GM18526 (cell line): Measurements from ENCODE around the gene PCDHA9.
"Not testable (repeated sequence)": the region's sequence is repeated elsewhere in the genome, so short reads cannot be mapped to it uniquely, and the experiment has no call there.

ENCODE experiments used
- POLR2A ChIP-seq: IDR thresholded peaks from 3 replicates; pipeline ENCODE4 v1.6.1; 2011; ENCODE audit not compliant: insufficient read length; ENCODE audit errors: extremely low read depth

Gene PCDHA9, protein sequence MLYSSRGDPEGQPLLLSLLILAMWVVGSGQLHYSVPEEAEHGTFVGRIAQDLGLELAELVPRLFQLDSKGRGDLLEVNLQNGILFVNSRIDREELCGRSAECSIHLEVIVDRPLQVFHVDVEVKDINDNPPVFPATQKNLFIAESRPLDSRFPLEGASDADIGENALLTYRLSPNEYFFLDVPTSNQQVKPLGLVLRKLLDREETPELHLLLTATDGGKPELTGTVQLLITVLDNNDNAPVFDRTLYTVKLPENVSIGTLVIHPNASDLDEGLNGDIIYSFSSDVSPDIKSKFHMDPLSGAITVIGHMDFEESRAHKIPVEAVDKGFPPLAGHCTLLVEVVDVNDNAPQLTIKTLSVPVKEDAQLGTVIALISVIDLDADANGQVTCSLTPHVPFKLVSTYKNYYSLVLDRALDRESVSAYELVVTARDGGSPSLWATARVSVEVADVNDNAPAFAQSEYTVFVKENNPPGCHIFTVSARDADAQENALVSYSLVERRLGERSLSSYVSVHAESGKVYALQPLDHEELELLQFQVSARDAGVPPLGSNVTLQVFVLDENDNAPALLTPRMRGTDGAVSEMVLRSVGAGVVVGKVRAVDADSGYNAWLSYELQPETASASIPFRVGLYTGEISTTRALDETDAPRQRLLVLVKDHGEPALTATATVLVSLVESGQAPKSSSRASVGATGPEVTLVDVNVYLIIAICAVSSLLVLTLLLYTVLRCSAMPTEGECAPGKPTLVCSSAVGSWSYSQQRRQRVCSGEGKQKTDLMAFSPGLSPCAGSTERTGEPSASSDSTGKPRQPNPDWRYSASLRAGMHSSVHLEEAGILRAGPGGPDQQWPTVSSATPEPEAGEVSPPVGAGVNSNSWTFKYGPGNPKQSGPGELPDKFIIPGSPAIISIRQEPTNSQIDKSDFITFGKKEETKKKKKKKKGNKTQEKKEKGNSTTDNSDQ

DNA sequence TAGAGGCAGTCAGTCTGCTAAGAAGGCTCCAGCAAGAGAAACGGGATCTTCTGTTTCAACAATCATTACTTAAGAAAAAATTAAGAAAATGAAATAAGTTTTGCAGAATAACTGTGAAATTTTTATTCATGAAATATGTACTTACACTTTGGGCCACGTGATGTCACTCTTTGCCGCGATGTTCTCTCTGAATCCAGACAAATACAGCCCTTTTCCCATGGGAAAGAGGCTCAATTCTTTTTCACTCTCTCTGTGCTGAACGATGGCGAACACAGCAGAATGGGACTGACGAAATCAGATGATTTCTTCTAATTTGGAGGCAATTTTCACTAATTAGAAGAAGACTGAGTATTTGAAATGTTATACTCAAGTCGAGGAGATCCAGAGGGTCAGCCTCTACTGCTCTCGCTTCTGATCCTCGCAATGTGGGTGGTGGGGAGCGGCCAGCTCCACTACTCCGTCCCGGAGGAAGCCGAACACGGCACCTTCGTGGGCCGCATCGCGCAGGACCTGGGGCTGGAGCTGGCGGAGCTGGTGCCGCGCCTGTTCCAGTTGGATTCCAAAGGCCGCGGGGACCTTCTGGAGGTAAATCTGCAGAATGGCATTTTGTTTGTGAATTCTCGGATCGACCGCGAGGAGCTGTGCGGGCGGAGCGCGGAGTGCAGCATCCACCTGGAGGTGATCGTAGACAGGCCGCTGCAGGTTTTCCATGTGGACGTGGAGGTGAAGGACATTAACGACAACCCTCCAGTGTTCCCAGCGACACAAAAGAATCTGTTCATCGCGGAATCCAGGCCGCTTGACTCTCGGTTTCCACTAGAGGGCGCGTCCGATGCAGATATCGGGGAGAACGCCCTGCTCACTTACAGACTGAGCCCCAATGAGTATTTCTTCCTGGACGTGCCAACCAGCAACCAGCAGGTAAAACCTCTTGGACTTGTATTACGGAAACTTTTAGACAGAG, at the start of gene PCDHA9:
TSS of gene PCDHA9 (plus strand) at position 244 of the 964 bp plus-strand sequence. CDS start at position 358, 114 bp downstream.
- not testable (repeated sequence) for TF ChIP-seq POLR2A

DNA sequence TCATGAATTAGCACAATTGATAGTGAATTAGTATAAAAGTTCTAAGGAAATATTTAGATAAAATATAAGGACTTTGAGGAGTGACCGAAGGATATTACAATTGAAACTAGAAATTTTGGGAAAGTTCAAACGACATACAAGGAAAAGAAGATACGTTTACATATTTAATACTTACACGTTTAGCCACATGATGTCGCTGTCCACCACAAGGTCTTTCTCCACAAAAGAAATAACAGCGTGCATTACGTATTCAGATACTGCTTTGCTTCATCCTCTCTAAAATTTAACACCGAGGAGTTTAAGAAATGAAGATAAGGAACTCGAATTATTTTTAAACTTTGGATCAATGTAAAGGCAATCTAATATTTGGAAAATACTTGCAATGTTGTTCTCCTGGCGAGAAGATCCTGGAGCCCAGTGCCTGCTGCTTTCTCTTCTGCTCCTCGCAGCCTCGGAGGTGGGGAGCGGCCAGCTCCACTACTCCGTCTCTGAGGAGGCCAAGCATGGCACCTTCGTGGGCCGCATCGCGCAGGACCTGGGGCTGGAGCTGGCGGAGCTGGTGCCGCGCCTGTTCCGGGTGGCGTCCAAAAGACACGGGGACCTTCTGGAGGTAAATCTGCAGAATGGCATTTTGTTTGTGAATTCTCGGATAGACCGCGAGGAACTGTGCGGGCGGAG, 47.2 kb upstream of the PCDHA9 start, which contains the start of gene PCDHA3:
TSS of gene PCDHA3 (plus strand) at position 242 of the 678 bp plus-strand sequence.
- no peak for TF ChIP-seq POLR2A

DNA sequence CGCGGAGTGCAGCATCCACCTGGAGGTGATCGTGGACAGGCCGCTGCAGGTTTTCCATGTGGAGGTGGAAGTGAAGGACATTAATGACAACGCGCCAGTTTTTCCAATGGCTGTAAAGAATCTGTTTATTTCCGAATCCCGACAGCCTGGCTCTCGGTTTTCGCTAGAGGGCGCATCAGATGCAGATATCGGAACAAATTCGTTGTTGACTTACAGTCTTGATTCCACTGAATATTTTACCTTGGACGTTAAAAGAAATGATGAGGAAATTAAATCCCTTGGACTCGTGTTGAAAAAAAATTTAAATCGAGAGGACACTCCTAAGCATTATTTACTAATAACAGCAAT, 46.7 kb upstream of the PCDHA9 start:
- TF ChIP-seq POLR2A, result no peak

DNA sequence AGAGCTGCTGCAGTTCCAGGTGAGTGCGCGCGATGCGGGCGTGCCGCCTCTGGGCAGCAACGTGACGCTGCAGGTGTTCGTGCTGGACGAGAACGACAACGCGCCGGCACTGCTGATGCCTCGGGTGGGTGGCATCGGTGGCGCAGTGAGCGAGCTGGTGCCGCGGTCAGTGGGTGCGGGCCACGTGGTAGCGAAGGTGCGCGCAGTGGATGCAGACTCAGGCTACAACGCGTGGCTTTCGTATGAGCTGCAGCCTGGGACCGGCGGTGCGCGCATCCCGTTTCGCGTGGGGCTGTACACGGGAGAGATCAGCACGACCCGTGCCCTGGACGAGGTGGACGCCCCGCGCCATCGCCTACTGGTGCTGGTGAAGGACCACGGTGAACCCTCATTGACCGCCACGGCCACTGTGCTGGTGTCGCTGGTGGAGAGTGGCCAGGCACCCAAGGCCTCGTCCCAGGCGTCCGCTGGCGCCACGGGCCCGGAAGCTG, 45.4 kb upstream of the PCDHA9 start:
- TF ChIP-seq POLR2A, result no peak

DNA sequence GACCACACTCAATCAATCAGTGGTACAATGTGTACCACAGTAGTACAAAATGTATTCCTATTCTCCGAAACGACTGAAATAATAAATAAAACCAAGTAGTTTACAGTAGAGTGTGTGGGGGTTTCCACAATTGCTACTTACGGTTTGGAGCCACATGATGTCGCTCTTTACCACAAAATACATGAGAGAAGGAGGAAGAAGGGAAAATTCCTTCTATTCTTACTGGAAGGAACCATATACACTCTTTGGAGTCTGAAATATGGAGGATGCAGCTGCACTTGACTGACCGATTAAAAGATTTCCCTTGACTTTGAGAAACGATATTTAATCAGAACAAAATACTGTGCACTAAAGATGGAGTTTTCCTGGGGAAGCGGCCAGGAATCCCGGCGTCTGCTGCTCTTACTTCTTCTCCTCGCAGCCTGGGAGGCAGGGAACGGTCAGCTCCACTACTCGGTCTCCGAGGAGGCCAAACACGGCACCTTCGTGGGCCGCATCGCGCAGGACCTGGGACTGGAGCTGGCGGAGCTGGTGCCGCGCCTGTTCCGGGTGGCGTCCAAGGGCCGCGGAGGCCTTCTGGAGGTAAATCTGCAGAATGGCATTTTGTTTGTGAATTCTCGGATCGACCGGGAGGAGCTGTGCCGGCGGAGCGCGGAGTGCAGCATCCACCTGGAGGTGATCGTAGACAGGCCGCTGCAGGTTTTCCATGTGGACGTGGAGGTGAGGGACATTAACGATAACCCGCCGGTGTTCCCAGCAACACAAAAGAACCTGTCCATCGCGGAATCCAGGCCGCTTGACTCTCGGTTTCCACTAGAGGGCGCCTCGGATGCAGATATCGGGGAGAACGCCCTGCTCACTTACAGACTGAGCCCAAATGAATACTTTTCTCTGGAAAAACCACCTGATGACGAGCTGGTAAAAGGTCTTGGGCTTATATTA, 41.1 kb upstream of the PCDHA9 start, which contains the start of gene PCDHA4:
TSS of gene PCDHA4 (plus strand) at position 235 of the 942 bp plus-strand sequence.
- TF ChIP-seq POLR2A, result no peak

DNA sequence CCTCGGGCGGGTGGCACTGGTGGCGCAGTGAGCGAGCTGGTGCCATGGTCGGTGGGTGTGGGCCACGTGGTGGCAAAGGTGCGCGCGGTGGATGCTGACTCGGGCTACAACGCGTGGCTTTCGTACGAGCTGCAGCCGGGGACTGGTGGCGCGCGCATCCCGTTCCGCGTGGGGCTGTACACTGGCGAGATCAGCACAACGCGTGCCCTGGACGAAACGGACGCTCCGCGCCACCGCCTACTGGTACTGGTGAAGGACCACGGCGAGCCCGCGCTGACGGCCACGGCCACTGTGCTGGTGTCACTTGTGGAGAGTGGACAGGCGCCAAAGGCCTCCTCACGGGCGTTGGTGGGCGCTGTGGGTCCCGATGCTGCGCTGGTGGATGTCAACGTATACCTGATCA, 39.3 kb upstream of the PCDHA9 start:
- TF ChIP-seq POLR2A, result no peak

DNA sequence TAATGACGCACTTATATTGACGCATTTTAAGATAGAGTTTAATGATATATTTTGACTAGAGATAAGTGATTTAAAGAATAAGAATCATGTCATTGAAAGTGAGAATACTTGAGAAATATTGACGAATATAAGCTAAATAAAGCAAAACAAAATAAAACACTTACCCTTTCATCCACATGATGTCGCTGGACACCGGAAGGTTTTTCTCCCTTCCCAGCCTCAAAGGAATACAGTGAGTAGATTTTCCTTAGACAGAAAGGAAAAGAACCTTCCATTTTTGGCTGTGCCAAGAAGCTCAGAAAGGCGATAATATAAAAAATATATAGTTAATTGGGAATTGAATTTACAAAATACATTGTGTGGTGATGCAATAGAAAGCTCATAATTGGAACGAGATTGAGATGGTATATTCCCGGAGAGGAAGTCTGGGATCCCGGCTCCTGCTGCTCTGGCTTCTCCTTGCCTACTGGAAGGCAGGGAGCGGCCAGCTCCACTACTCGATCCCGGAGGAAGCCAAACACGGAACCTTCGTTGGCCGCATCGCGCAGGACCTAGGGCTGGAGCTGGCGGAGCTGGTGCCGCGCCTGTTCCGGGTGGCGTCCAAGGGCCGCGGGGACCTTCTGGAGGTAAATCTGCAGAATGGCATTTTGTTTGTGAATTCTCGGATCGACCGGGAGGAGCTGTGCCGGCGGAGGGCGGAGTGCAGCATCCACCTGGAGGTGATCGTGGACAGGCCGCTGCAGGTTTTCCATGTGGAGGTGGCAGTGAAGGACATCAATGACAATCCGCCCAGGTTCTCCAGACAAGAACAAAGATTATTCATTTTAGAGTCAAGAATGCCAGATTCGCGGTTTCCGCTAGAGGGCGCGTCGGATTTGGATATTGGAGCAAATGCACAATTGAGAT, 26.6 kb upstream of the PCDHA9 start, which contains the start of gene PCDHA5:
TSS of gene PCDHA5 (plus strand) at position 239 of the 906 bp plus-strand sequence.
- no peak for TF ChIP-seq POLR2A

DNA sequence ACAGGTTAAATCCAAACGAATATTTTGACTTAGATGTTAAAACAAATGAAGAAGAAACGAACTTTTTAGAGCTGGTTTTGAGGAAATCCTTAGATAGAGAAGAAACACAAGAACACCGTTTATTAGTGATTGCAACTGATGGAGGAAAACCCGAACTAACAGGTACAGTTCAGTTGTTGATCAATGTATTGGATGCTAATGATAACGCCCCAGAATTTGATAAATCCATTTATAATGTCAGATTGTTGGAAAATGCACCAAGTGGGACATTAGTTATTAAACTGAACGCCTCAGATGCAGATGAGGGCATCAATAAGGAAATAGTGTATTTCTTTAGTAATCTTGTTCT, 25.9 kb upstream of the PCDHA9 start:
- no peak for TF ChIP-seq POLR2A

DNA sequence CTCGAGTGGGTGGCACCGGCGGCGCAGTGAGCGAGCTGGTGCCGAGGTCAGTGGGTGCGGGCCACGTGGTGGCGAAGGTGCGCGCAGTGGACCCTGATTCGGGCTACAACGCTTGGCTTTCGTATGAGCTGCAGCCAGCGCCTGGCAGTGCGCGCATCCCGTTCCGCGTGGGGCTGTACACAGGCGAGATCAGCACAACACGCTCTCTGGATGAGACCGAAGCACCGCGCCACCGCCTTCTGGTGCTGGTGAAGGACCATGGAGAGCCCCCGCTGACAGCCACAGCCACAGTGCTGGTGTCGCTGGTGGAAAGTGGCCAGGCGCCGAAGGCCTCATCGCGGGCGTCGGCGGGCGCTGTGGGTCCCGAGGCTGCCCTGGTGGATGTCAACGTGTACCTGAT, 24.7 kb upstream of the PCDHA9 start:
- TF ChIP-seq POLR2A, result no peak

DNA sequence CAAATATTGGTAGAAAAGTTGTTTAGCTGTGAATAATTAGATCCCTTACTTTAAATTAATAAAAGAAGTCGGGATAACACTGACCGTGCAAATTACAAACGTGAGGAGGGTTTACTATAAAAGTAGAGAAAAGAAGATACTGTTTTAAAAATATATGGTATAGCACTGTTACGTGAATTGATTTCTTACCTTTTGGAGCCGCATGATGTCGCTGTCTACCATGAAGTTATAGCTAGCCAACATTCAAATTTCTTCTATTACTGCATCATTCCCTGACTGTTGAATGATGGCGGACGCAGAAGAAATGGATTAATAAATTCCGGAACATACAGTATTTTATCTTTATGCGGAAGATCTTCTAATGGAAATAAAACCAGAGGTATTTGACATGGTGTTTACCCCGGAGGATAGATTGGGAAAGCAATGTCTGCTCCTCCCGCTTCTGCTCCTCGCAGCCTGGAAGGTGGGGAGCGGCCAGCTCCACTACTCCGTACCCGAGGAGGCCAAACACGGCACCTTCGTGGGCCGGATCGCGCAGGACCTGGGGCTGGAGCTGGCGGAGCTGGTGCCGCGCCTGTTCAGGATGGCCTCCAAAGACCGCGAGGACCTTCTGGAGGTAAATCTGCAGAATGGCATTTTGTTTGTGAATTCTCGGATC, 20.3 kb upstream of the PCDHA9 start, which contains the start of gene PCDHA6:
TSS of gene PCDHA6 (plus strand) at position 257 of the 658 bp plus-strand sequence. CDS start at position 389, 132 bp downstream.
- no peak for TF ChIP-seq POLR2A

DNA sequence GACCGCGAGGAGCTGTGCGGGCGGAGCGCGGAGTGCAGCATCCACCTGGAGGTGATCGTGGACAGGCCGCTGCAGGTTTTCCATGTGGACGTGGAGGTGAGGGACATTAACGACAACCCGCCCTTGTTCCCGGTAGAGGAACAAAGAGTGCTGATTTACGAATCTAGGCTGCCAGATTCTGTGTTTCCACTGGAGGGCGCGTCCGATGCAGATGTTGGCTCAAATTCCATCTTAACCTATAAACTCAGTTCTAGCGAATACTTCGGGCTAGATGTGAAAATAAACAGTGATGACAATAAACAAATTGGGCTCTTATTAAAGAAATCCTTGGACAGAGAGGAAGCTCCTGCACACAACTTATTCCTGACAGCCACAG, 19.8 kb upstream of the PCDHA9 start:
- TF ChIP-seq POLR2A, result no peak
